ENCODE results near the gene KIFBP.

GRCh38 chr10:68955832-68956532 is 32.6 kb upstream of the KIFBP start, which contains the start of gene DDX21:
- TF ChIP-seq CTCF (IDR thresholded peaks at IDR 0.05), result peak; percentile 39 to 59 (median 44)
- peak in 1 of 2 donors; percentile 47 for TF ChIP-seq POLR2A (IDR thresholded peaks at IDR 0.05)

All from uterus (tissue), 2 donors.